MG63 (cell line): Measurements from ENCODE around the gene DUSP22. TPM values are rescaled to one million over a fixed set of nuclear protein-coding genes. Genes with fewer than 3 reads are reported as not detected.
"Not testable (repeated sequence)": the region's sequence is repeated elsewhere in the genome, so short reads cannot be mapped to it uniquely, and the experiment has no call there.

Experiments
- DNase-seq: peaks from one replicate; pipeline ENCODE4 v3.0.0-alpha.2; 2020
- H3K27me3 ChIP-seq: fragments of 250-450 bp; sonication (Bioruptor Pico); 2 replicates; pipeline ENCODE4 v1.5.1; 2020; ENCODE audit warnings: mild to moderate bottlenecking, moderate library complexity
- H3K36me3 ChIP-seq: fragments of 250-450 bp; sonication (Bioruptor Pico); 2 replicates; pipeline ENCODE4 v1.5.1; 2020; ENCODE audit warnings: mild to moderate bottlenecking, moderate library complexity
- H3K4me3 ChIP-seq: fragments of 250-450 bp; sonication (Bioruptor Pico); 2 replicates; pipeline ENCODE4 v1.5.1; 2020; ENCODE audit warnings: mild to moderate bottlenecking, moderate library complexity
- H3K9me3 ChIP-seq: fragments of 250-450 bp; sonication (Bioruptor Pico); 2 replicates; pipeline ENCODE4 v1.5.1; 2020; ENCODE audit warnings: mild to moderate bottlenecking, moderate library complexity
- total RNA-seq: library from RNA; depleted of rRNA; stranded (reverse); fragments of >200 nt; shearing (Covaris generic); gene quantifications from 2 replicates; pipeline ENCODE4 v1.2.3, GENCODE V29; 2014; ENCODE audit warnings: low replicate concordance

DUSP22 gene
- total RNA-seq, 1 experiment from 2014 or later, result 4.5 TPM

- no peaks in the 10 kb centered on the region for H3K9me3 ChIP-seq
- H3K27me3 ChIP-seq, result peaks cover 3% of the 10 kb centered on the region; the same call in 1 of the 2 replicates
- H3K36me3 ChIP-seq, result no peaks in the 10 kb centered on the region
- H3K4me3 ChIP-seq, result no peak overlapping the region
- DNase-seq, result no peak
Measured at GRCh38 chr6:324116-324728, 31.9 kb downstream of the DUSP22 start.

- no peak for DNase-seq
- H3K36me3 ChIP-seq, result no peaks in the 10 kb centered on the region
- H3K9me3 ChIP-seq, result no peaks in the 10 kb centered on the region
- peaks cover 3% of the 10 kb centered on the region; the same call in 1 of the 2 replicates for H3K27me3 ChIP-seq
- no peak overlapping the region for H3K4me3 ChIP-seq
Measured at GRCh38 chr6:324729-325125, 32.4 kb downstream of the DUSP22 start.

DNA sequence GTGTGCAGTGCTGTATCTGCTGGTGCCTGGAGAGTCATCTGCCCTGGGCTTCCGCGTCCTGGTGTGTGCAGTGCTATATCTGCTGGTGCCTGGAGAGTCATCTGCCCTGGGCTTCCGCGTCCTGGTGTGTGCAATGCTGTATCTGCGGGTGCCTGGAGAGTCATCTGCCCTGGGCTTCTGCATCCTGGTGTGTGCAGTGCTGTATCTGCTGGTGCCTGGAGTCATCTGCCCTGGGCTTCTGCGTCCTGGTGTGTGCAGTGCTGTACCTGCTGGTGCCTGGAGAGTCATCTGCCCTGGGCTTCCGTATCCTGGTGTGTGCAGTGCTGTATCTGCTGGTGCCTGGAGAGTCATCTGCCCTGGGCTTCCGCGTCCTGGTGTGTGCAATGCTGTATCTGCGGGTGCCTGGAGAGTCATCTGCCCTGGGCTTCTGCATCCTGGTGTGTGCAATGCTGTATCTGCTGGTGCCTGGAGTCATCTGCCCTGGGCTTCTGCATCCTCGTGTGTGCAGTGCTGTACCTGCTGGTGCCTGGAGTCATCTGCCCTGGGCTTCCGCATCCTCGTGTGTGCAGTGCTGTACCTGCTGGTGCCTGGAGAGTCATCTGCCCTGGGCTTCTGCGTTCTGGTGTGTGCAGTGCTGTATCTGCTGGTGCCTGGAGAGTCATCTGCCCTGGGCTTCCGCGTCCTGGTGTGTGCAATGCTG lies 33.0 kb downstream of the DUSP22 start:
- H3K4me3 ChIP-seq, H3K36me3 ChIP-seq, H3K9me3 ChIP-seq, H3K27me3 ChIP-seq, DNase-seq: not testable (repeated sequence)

- not testable (repeated sequence) for H3K27me3 ChIP-seq, H3K4me3 ChIP-seq, H3K9me3 ChIP-seq, H3K36me3 ChIP-seq, DNase-seq
Measured at GRCh38 chr6:326066-326465, 33.8 kb downstream of the DUSP22 start.

GRCh38 chr6:326896-327537 lies 34.7 kb downstream of the DUSP22 start:
- Histone ChIP-seq H3K36me3 (no peaks in the 10 kb centered on the region), H3K27me3 (no peaks in the 10 kb centered on the region), H3K4me3 (no peak overlapping the region), H3K9me3 (no peaks in the 10 kb centered on the region)
- no peak for DNase-seq

DNA sequence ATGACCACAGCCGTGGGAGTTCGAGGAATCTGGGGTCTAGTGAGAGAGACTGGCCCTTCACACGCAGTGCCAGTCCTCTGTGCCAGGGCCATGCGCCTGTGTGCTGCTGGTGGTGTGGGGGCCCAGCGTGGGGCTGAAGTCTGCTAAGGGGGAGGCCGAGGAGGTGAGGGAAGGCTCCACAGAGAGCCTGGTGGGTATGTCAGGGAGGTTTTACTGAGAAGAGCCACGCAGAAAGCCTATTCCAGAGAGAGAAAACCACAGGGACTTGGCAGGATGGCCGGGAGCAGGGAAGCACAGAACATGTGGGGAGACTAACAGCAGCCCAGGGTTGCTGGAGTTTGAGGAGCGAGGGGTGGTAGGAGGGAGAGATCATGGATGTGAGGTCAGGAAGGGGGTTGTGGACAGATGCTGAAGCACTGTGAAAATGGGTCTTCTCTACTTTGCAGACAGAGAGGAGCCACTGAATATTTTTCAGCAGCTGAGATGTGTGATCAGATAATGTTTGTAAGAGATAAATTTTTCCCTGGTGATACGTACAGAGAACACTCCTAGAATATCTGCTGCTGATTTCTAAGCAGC lies 35.3 kb downstream of the DUSP22 start:
- H3K9me3 ChIP-seq, result no peaks in the 10 kb centered on the region
- peak; percentile 55 for DNase-seq
- no peak overlapping the region for H3K4me3 ChIP-seq
- no peaks in the 10 kb centered on the region for H3K36me3 ChIP-seq
- no peaks in the 10 kb centered on the region for H3K27me3 ChIP-seq

GRCh38 chr6:328136-328670 lies 35.9 kb downstream of the DUSP22 start:
- no peaks in the 10 kb centered on the region for H3K27me3 ChIP-seq
- H3K36me3 ChIP-seq, result no peaks in the 10 kb centered on the region
- H3K4me3 ChIP-seq, result no peak overlapping the region
- DNase-seq, result peak; percentile 88
- no peaks in the 10 kb centered on the region for H3K9me3 ChIP-seq

GRCh38 chr6:328924-329323 lies 36.6 kb downstream of the DUSP22 start:
- no peak overlapping the region for H3K4me3 ChIP-seq
- H3K36me3 ChIP-seq, result no peaks in the 10 kb centered on the region
- no peak for DNase-seq
- no peaks in the 10 kb centered on the region for H3K9me3 ChIP-seq
- H3K27me3 ChIP-seq, result no peaks in the 10 kb centered on the region

- Histone ChIP-seq H3K9me3 (no peaks in the 10 kb centered on the region), H3K36me3 (no peaks in the 10 kb centered on the region), H3K27me3 (no peaks in the 10 kb centered on the region), H3K4me3 (no peak overlapping the region)
- no peak for DNase-seq
Measured at GRCh38 chr6:329888-330691, 37.8 kb downstream of the DUSP22 start.

GRCh38 chr6:330948-331347 lies 38.7 kb downstream of the DUSP22 start:
- no peaks in the 10 kb centered on the region for H3K27me3 ChIP-seq
- no peak overlapping the region for H3K4me3 ChIP-seq
- no peaks in the 10 kb centered on the region for H3K36me3 ChIP-seq
- DNase-seq, result no peak
- H3K9me3 ChIP-seq, result no peaks in the 10 kb centered on the region

GRCh38 chr6:331622-332521 lies 39.6 kb downstream of the DUSP22 start:
- H3K27me3 ChIP-seq, result no peaks in the 10 kb centered on the region
- no peak overlapping the region for H3K4me3 ChIP-seq
- no peaks in the 10 kb centered on the region for H3K9me3 ChIP-seq
- no peaks in the 10 kb centered on the region for H3K36me3 ChIP-seq
- DNase-seq, result no peak

- no peaks in the 10 kb centered on the region for H3K9me3 ChIP-seq
- peak; percentile 49 for DNase-seq
Measured at GRCh38 chr6:332671-333070, 40.4 kb downstream of the DUSP22 start.

GRCh38 chr6:333379-334002 lies 41.2 kb downstream of the DUSP22 start:
- Histone ChIP-seq H3K9me3 (no peaks in the 10 kb centered on the region), H3K36me3 (no peaks in the 10 kb centered on the region), H3K4me3 (no peak overlapping the region), H3K27me3 (no peaks in the 10 kb centered on the region)
- DNase-seq, result no peak

More at GRCh38 chr6:332671-333070, 40.4 kb downstream of the DUSP22 start:
- H3K27me3 ChIP-seq, result no peaks in the 10 kb centered on the region
- H3K4me3 ChIP-seq, result no peak overlapping the region
- no peaks in the 10 kb centered on the region for H3K36me3 ChIP-seq

GRCh38 chr6:334536-335510 lies 42.5 kb downstream of the DUSP22 start:
- DNase-seq, result no peak
- no peaks in the 10 kb centered on the region for H3K9me3 ChIP-seq
- no peak overlapping the region for H3K4me3 ChIP-seq
- no peaks in the 10 kb centered on the region for H3K27me3 ChIP-seq
- H3K36me3 ChIP-seq, result no peaks in the 10 kb centered on the region
